H1 (cell line): ENCODE measurements around the gene PRKAR1B. TPM values are rescaled to one million over a fixed set of nuclear protein-coding genes. Genes with fewer than 3 reads are reported as not detected.

ENCODE experiments used
- CTCF ChIA-PET: fragments of 300-600 bp; sonication (Branson Sonifier 250); formaldehyde crosslinking; loops from one replicate; lab custom pipeline; 2021; ENCODE audit not compliant: partially characterized antibody; lab: Charles Lee
- POLR2A ChIA-PET: fragments of 300-600 bp; sonication (Branson Sonifier 250); formaldehyde crosslinking; loops from one replicate; lab custom pipeline; 2021; ENCODE audit warnings: inconsistent platforms; ENCODE audit not compliant: partially characterized antibody; lab: Charles Lee
- DNase-seq, 2 experiments: peaks; one replicate each; pipeline versions ENCODE4 v3.0.0 to v3.0.0-alpha.2; 2010 to 2022; ENCODE audit warnings: low spot score in 2 of 2, low read depth in 1 of 2, mixed read lengths in 1 of 2
- FAIRE-seq: peaks from 2 replicates; lab custom pipeline; 2011; peaks lifted over from hg19 to GRCh38; lab: Jason Lieb, UNC
- H2AFZ ChIP-seq: 2 replicates; pipeline ENCODE4 v1.8.1; 2012; ENCODE audit warnings: low read length, inconsistent platforms
- H2AK5ac ChIP-seq: 2 replicates; pipeline ENCODE4 v1.6.1; 2013; ENCODE audit warnings: low read depth, low read length
- H2BK120ac ChIP-seq: replicated peaks from 2 replicates; pipeline ENCODE3; 2013; ENCODE audit warnings: low read depth, low read length, inconsistent platforms
- H2BK12ac ChIP-seq: 2 replicates; pipeline ENCODE4 v1.6.1; 2013; ENCODE audit warnings: low read depth, low read length
- H2BK15ac ChIP-seq: 2 replicates; pipeline ENCODE4 v1.6.1; 2013; ENCODE audit warnings: low read length
- H2BK20ac ChIP-seq: 2 replicates; pipeline ENCODE4 v1.6.1; 2013; ENCODE audit warnings: low read length
- H2BK5ac ChIP-seq: 2 replicates; pipeline ENCODE4 v1.6.1; 2013; ENCODE audit warnings: low read depth, low read length
- H3K14ac ChIP-seq: 2 replicates; pipeline ENCODE4 v1.6.1; 2013; ENCODE audit warnings: inconsistent platforms; ENCODE audit not compliant: insufficient read length
- H3K18ac ChIP-seq: 2 replicates; pipeline ENCODE4 v1.6.1; 2013; ENCODE audit warnings: low read length; ENCODE audit errors: extremely low read depth
- H3K23ac ChIP-seq: 2 replicates; pipeline ENCODE4 v1.6.1; 2013; ENCODE audit warnings: inconsistent platforms; ENCODE audit not compliant: insufficient read length
- H3K23me2 ChIP-seq: 2 replicates; pipeline ENCODE4 v1.6.1; 2013; ENCODE audit warnings: low read depth, low read length
- H3K27ac ChIP-seq: 2 replicates; pipeline ENCODE4 v1.6.1; 2011; ENCODE audit warnings: low read depth, low read length, inconsistent platforms
- H3K27me3 ChIP-seq, 4 experiments: replicated peaks in 1 of 4; 1 replicate in 1 of 4; 2 replicates in 3 of 4; pipeline versions ENCODE4 v1.6.1 to v1.8.1; 2011 to 2013; ENCODE audit warnings: low read length in 3 of 4, mild to moderate bottlenecking in 3 of 4, inconsistent platforms in 2 of 4, mixed read lengths in 2 of 4, moderate library complexity in 1 of 4; ENCODE audit not compliant: control insufficient read depth in 3 of 4, insufficient read depth in 3 of 4; ENCODE audit errors: extremely low read depth in 1 of 4
- H3K36me3 ChIP-seq, 4 experiments: 2 replicates each; pipeline versions ENCODE4 v1.6.1 to v1.8.1; 2011 to 2013; ENCODE audit warnings: mild to moderate bottlenecking in 4 of 4, low read length in 3 of 4, moderate library complexity in 2 of 4, control low read depth in 1 of 4, inconsistent platforms in 1 of 4; ENCODE audit not compliant: insufficient read depth in 4 of 4, control insufficient read depth in 2 of 4
- H3K4ac ChIP-seq: replicated peaks from 2 replicates; pipeline ENCODE3; 2013; ENCODE audit warnings: low read length, low read depth, mixed read lengths, inconsistent platforms; ENCODE audit not compliant: insufficient read length
- H3K4me1 ChIP-seq, 4 experiments: replicated peaks in 1 of 4; 1 replicate in 1 of 4; 2 replicates in 3 of 4; pipeline versions ENCODE4 v1.6.1 to v1.8.1; 2011 to 2013; ENCODE audit warnings: low read length in 3 of 4, inconsistent platforms in 2 of 4, mixed read lengths in 1 of 4; ENCODE audit not compliant: insufficient read depth in 4 of 4, control insufficient read depth in 3 of 4
- H3K4me2 ChIP-seq, 2 experiments: 2 replicates each; pipeline versions ENCODE4 v1.6.1 to v1.8.1; 2011 to 2013; ENCODE audit warnings: low read depth in 2 of 2, low read length in 2 of 2, control low read depth in 1 of 2, inconsistent platforms in 1 of 2, mild to moderate bottlenecking in 1 of 2; ENCODE audit not compliant: insufficient read depth in 1 of 2
- H3K4me3 ChIP-seq, 4 experiments: fragments of 200-600, 300-600 bp in 1 of 4; sonication (generic), shearing (Covaris generic), sonication (Bioruptor Twin) in 1 of 4; 2 replicates each; pipeline versions ENCODE4 v1.5.1 to v1.8.1; 2011 to 2016; ENCODE audit warnings: low read length in 4 of 4, low read depth in 3 of 4, control low read depth in 2 of 4, inconsistent platforms in 2 of 4, mild to moderate bottlenecking in 2 of 4, mixed read lengths in 1 of 4, moderate library complexity in 1 of 4; ENCODE audit not compliant: insufficient read depth in 2 of 4; ENCODE audit errors: extremely low read depth in 1 of 4
- H3K56ac ChIP-seq: replicated peaks from 2 replicates; pipeline ENCODE3; 2013; ENCODE audit warnings: low read depth, mild to moderate bottlenecking, mixed read lengths, low read length, inconsistent platforms; ENCODE audit not compliant: insufficient read length
- H3K79me1 ChIP-seq: 2 replicates; pipeline ENCODE4 v1.6.1; 2013; ENCODE audit warnings: low read depth, low read length, control low read depth
- H3K79me2 ChIP-seq, 2 experiments: 2 replicates each; pipeline versions ENCODE4 v1.6.1 to v1.8.1; 2012 to 2013; ENCODE audit warnings: low read length in 2 of 2, mild to moderate bottlenecking in 2 of 2, inconsistent platforms in 1 of 2; ENCODE audit not compliant: insufficient read depth in 2 of 2, control insufficient read depth in 1 of 2
- H3K9ac ChIP-seq, 4 experiments: replicated peaks in 1 of 4; 1 replicate in 1 of 4; 2 replicates in 3 of 4; pipeline versions ENCODE4 v1.6.1 to v1.8.1; 2011 to 2013; ENCODE audit warnings: low read depth in 3 of 4, low read length in 3 of 4, control low read depth in 2 of 4, mild to moderate bottlenecking in 2 of 4, moderate library complexity in 2 of 4, inconsistent platforms in 1 of 4; ENCODE audit errors: extremely low read depth in 1 of 4
- H3K9me3 ChIP-seq, 2 experiments: 2 replicates each; pipeline versions ENCODE4 v1.6.1 to v1.8.1; 2012 to 2013; ENCODE audit warnings: mild to moderate bottlenecking in 2 of 2, moderate library complexity in 2 of 2, control low read depth in 1 of 2, inconsistent platforms in 1 of 2, low read depth in 1 of 2, low read length in 1 of 2, mixed read lengths in 1 of 2; ENCODE audit not compliant: insufficient read depth in 2 of 2
- H4K20me1 ChIP-seq, 2 experiments: replicated peaks in 1 of 2; 2 replicates each; pipeline versions ENCODE3 to v1.8.1; 2011 to 2013; ENCODE audit warnings: inconsistent platforms in 2 of 2, low read length in 2 of 2, mild to moderate bottlenecking in 1 of 2; ENCODE audit not compliant: insufficient read depth in 2 of 2, control insufficient read depth in 1 of 2
- H4K5ac ChIP-seq: 2 replicates; pipeline ENCODE4 v1.6.1; 2013; ENCODE audit warnings: low read length, low read depth, mixed read lengths, inconsistent platforms; ENCODE audit not compliant: insufficient read length
- H4K8ac ChIP-seq: 2 replicates; pipeline ENCODE4 v1.8.0; 2013; ENCODE audit warnings: mild to moderate bottlenecking, moderate library complexity, low read length, inconsistent platforms; ENCODE audit not compliant: insufficient read depth; ENCODE audit errors: extremely low read depth
- H4K91ac ChIP-seq: replicated peaks from 2 replicates; pipeline ENCODE3; 2013; ENCODE audit warnings: low read length, mixed read lengths, inconsistent platforms; ENCODE audit not compliant: insufficient read length
- ATF2 ChIP-seq: IDR thresholded peaks from 2 replicates; pipeline ENCODE4 v1.6.1; 2012; ENCODE audit warnings: low read length, inconsistent platforms
- BRCA1 ChIP-seq: IDR thresholded peaks from 2 replicates; pipeline ENCODE4 v1.6.1; 2012; ENCODE audit warnings: low read depth, low read length, improper control_type of control experiment
- CBX5 ChIP-seq: fragments of 300-800, 300-1000 bp; sonication (generic); IDR thresholded peaks from 2 replicates; pipeline ENCODE4 v1.7.1; 2016; ENCODE audit warnings: antibody characterized with exemption, low read length, low read depth
- CEBPB ChIP-seq: IDR thresholded peaks from 2 replicates; pipeline ENCODE4 v1.6.1; 2012; ENCODE audit warnings: low read depth, low read length
- CREB1 ChIP-seq: IDR thresholded peaks from 2 replicates; pipeline ENCODE4 v1.6.1; 2012; ENCODE audit warnings: inconsistent platforms
- JUND ChIP-seq: IDR thresholded peaks from 2 replicates; pipeline ENCODE4 v1.6.1; 2011; ENCODE audit warnings: mild to moderate bottlenecking, improper control_type of control experiment, low read length
- KDM4A ChIP-seq: IDR thresholded peaks from one replicate; pipeline ENCODE4 v1.7.1; 2012; ENCODE audit warnings: low read depth, mild to moderate bottlenecking, moderate library complexity, low read length, inconsistent platforms; ENCODE audit not compliant: severe bottlenecking
- MAX ChIP-seq: IDR thresholded peaks from 2 replicates; pipeline ENCODE4 v1.6.1; 2012; ENCODE audit warnings: inconsistent platforms
- PHF8 ChIP-seq: fragments of 200-600 bp; sonication (generic); conservative IDR thresholded peaks from 2 replicates; pipeline ENCODE4 v1.7.1; 2012; ENCODE audit warnings: low read depth, mild to moderate bottlenecking, inconsistent platforms, low read length, moderate library complexity
- SRF ChIP-seq: IDR thresholded peaks from 2 replicates; pipeline ENCODE4 v1.6.1; 2011; ENCODE audit warnings: mild to moderate bottlenecking, low read depth, low read length, moderate library complexity
- TAF1 ChIP-seq: IDR thresholded peaks from 2 replicates; pipeline ENCODE4 v1.6.1; 2011; ENCODE audit warnings: mild to moderate bottlenecking, low read depth, low read length
- TAF7 ChIP-seq: optimal IDR thresholded peaks from 2 replicates; pipeline ENCODE3; 2011; ENCODE audit warnings: low read depth, mild to moderate bottlenecking, inconsistent platforms, low read length, moderate library complexity, borderline replicate concordance
- WGBS, 2 experiments: shearing (Covaris generic) in 1 of 2; methylation state at CpG; one replicate each; pipeline versions ENCODE4 v1.1.6 to v1.1.7; 2013 to 2015; ENCODE audit warnings: low lambda C conversion rate in 2 of 2, mixed read lengths in 2 of 2, inconsistent platforms in 1 of 2, low coverage in 1 of 2, missing lambda C conversion rate in 1 of 2; ENCODE audit not compliant: insufficient replicate concordance in 2 of 2, insufficient coverage in 1 of 2, insufficient read length in 1 of 2; ENCODE audit errors: extremely low coverage in 1 of 2, missing lambda C conversion rate in 1 of 2; 5-methylcytosine and 5-hydroxymethylcytosine counted together
- polyA plus RNA-seq, 7 experiments: library from polyadenylated mRNA; depleted of rRNA in 3 of 7; stranded (reverse) in 5 of 7; unstranded in 2 of 7; fragments of >200 nt in 5 of 7; fragments of 200-250 nt in 2 of 7; gene quantifications; 1 replicate in 5 of 7; 2 replicates in 1 of 7; 4 replicates in 1 of 7; pipeline versions ENCODE4 v1.2.1 to v1.2.3, GENCODE V29; 2011 to 2013; ENCODE audit warnings: missing spikeins in 2 of 7, mixed read lengths in 2 of 7
- total RNA-seq: library from RNA; stranded (reverse); fragmentation: NEBNext Ultra II Directional; extraction: Animal tissue kit (Norgen Biotek cat#: 25700); gene quantifications from 2 replicates; pipeline ENCODE4 v1.2.1, GENCODE V29; 2021

Gene PRKAR1B
- total and polyA plus RNA-seq, 2 of the 8 experiments (the other 6 are each of a cell fraction or from before 2014, with no cell fraction given): 12.3 to 55.7 TPM

DNA sequence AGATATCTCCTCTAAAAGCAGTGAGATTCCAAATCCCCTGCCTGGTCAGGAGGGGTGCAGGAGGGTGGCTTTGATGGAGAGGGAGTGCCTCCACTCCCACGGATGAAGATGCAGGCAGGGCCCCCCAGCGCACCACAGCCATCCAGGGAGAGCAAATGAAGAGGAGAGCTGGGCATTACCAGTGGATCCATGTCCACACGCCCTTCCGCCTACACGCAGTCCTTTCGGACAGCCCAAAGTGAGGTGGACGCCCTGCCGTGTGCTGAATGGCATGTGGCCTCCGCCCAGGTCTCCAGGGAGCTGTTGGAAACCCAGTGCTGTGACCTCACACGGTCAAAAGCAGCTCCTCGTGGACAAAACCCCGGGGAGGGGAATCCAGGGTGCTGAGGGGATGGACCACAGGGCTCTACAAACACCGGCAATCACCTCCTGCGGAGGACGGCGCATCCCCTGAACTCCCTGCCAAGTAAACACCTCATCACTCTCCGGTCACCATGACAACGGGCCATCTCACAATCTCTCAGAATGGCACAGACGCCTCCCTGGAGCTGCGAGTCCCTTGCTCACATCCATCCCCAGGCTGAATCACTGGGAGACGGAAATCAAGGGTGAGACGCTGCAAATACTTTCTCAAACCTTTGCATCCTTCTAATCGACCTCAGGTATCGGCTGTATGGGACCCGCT lies 35.6 kb downstream of the PRKAR1B start:
- 91% methylated on average over 25 of the region's 25 CpGs; no CpG with 5 or more reads in 1 of the 2 experiments for WGBS, 2 experiments
- H3K79me2 ChIP-seq: no peaks in the 10 kb centered on the region; a peak in 1 of 4 replicates
- TF ChIP-seq TAF1 (no peak), BRCA1 (no peak), ATF2 (no peak), CBX5 (no peak), CEBPB (no peak), KDM4A (no peak), MAX (no peak), CREB1 (no peak), TAF7 (no peak), PHF8 (no peak), SRF (no peak), JUND (no peak)

More for the DNA sequence above, 35.6 kb downstream of the PRKAR1B start:
- Histone ChIP-seq H3K14ac (no peak overlapping the region), H3K56ac (no peak overlapping the region), H3K9me3 (peaks cover 12 to 22% of the 10 kb centered on the region in 2 experiments; a peak in 3 of 4 replicates), H3K4me2 (no peak overlapping the region), H3K9ac (no peak overlapping the region), H3K4me1 (no peaks in the 10 kb centered on the region), H2BK5ac (no peak overlapping the region), H3K79me1 (no peaks in the 10 kb centered on the region), H3K36me3 (peaks cover 0 to 20% (median 9%) of the 10 kb centered on the region in 4 experiments; a peak in 5 of 8 replicates), H2BK12ac (no peak overlapping the region), H3K18ac (no peak overlapping the region), H2BK15ac (no peak overlapping the region), H2BK120ac (no peak overlapping the region), H3K23me2 (no peaks in the 10 kb centered on the region), H3K4me3 (no peak overlapping the region), H3K27me3 (no peaks in the 10 kb centered on the region), H3K27ac (no peak overlapping the region), H4K20me1 (no peaks in the 10 kb centered on the region), H3K23ac (no peak overlapping the region), H2AFZ (no peak overlapping the region), H2BK20ac (no peak overlapping the region), H4K91ac (no peak overlapping the region), H4K5ac (no peak overlapping the region), H2AK5ac (no peak overlapping the region), H3K4ac (no peak overlapping the region), H4K8ac (peak overlapping the region; percentile 51; the same call in 1 of the 2 replicates)
- POLR2A ChIA-PET: interaction anchor here (0.9 kb wide), 1 partner anchor 9 kb away, joined by 3 read pairs; no protein-coding TSS in a partner anchor
- DNase-seq (no peak), FAIRE-seq (no peak)
- CTCF ChIA-PET: interaction anchor here (2.1 kb wide), 1 partner anchor 25 kb away, joined by 5 read pairs; no protein-coding TSS in a partner anchor
